Activated CD4-positive, CD25-positive, alpha-beta regulatory T cell (primary cell): ENCODE results near the gene TAS1R2.

Experiments used
- DNase-seq, 4 experiments: peaks; one replicate each; lab custom pipeline; 2025; lab: John Stamatoyannopoulos, UW

The TAS1R2 gene

GRCh38 chr1:18799454-18799853, 60.0 kb downstream of the TAS1R2 start:
- no peak for DNase-seq

GRCh38 chr1:18798946-18799345, 60.5 kb downstream of the TAS1R2 start:
- DNase-seq, result no peak

- no peak for DNase-seq
These were observed 60.9 kb downstream of the TAS1R2 start for GRCh38 chr1:18798533-18798932.

- no peak for DNase-seq
These were observed 62.5 kb downstream of the TAS1R2 start for GRCh38 chr1:18796950-18797349.

DNA sequence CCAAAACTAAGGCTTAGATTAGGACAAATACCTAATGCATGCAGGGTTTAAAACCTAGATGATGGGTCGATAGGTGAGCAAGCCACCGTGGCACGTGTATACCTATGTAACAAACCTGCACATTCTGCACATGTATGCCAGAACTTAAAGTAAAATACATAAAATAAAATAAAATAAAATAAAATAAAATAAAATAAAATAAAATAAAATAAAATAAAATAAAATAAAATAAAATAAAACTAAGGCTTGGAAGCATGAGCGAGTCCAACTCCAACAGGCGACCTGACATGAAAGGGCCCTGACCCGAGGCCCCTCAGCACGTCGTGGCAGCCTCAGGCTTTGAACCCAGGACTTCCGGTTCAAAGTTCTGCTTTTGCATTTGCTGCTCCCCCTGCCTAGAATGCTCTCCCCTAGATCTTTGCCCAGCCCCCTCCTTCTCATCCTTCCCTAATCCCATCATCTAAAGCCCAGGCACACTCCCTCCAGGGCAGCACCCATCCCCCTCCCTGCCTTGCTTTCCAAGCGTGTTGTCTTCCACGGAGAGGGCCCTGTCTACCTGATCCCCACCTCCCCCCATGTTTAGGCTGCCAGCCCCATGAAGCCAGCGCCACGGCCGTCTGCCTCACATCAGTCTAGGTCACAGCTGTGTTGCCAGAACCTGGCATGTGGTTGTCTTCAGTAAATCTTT, 64.3 kb downstream of the TAS1R2 start:
- no peak for DNase-seq

DNA sequence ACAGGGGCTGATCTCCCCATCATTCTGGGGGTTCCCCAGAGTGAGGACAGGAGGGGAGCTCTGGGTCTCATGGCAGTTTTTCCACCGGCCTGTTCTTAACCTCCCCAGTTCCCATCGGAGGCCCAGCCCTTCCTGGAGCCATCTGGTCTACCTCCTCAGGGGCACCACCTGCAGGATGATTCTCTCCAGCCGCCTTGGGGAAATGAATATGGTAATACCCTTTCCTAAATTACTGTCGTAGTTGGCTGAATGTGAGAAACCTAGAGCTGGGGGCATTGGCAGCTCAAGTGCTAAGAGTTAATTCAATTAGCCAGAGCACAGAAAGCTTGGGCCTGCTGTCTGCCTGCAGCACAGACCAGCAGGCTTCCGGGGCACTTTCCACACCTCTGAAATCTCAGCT, 64.9 kb downstream of the TAS1R2 start:
- DNase-seq, result no peak

DNA sequence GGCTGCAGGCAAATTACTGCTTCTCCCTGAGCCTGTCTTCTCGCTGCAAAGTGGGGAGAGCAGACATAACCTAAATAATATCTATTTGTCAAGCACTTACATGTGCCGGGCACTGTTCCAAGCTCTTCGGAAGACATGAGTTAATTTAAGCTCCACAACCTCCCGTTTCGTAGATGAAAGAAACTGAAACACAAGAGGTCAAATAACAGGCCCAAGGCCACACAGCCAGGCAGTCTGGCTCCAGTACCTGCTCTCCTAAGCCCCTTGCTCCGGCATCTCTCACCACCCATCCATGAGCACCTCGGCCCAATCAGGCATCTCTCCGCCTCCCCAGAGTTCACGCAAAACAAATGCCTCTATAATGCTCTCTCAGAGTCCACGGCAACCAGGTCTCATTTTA, 65.4 kb downstream of the TAS1R2 start:
- DNase-seq, result no peak

- no peak for DNase-seq
These were observed 66.3 kb downstream of the TAS1R2 start for GRCh38 chr1:18793164-18793563.

DNA sequence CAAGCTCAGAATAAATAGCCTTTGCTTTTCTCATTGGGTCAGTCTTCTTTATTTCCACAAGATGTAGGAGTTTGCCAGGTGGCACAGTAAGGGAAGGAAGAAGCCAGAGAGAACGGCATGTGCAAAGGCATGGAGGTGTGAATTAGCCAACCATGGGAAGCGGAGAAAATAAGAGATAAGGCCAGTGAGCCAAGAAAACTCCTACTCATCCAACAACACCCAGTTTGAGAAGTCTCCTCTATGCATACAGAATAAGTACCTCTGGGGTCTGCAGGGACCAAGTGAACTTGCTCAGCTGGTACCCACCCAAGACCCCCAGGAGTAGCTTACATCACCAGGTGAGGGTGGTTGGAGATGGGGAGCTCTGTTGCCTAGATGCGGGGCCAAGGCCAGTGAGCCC, 66.7 kb downstream of the TAS1R2 start:
- DNase-seq, result no peak
